HFF-Myc (cell line): ENCODE data around the gene NEDD4L.

Experiments
- DNase-seq: peaks from one replicate; pipeline ENCODE4 v3.0.0-alpha.2; 2011; ENCODE audit warnings: low read depth; ENCODE audit errors: extremely low read depth
- H3K4me3 ChIP-seq: replicated peaks from 2 replicates; pipeline ENCODE4 v1.5.1; 2011; ENCODE audit warnings: low read depth, mild to moderate bottlenecking, control low read depth, low read length
- CTCF ChIP-seq: IDR thresholded peaks from 2 replicates; pipeline ENCODE4 v1.5.1; 2012; ENCODE audit warnings: mild to moderate bottlenecking, low read depth, low read length, control low read depth; ENCODE audit errors: missing control alignments

NEDD4L gene

DNA sequence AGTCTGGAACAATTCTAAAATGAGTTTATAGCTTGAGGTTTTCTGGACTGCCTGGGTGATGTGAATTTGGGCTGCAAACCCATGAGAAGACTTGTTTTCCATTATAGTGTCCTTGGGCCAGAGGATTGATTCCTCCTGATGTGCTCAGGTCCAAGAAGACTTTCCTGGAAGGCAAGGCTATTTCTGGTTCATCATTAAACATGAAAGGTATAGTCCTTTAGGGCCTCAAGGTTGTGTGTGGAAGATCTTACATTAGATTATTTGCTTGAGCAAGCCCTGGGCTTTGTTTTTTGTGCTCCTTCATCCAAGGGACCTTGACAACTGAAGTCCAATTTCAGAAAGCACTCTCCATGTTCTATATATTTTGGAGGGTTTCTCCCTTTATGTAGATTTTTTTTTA, 26.8 kb upstream of the NEDD4L start:
- DNase-seq, result no peak
- no peak overlapping the region for H3K4me3 ChIP-seq
- TF ChIP-seq CTCF, result no peak

DNA sequence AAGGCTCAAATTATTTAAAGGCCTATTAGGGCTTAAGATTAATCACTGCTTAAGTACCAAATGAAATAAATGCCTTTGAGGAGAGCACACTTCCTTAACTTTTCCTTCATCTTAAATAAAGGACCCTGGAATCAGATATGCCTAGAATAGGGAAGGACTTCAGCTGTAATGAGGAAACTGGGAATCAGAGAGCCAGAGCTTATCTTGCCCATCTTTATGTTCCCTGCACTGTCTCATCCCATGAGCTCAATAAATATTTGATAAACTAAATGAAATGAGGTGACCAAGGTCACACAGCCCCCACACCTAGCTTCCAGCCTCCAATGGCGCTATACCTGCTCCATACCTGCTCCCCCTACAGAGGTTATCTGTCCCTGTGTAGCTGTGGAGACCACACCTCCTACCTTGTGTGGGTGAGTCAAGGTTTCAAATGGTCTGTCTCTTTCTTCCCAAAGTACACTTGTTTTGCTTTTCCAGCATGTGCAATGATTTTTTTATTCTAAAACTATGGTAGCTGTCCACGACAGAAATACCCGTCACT, 23.4 kb upstream of the NEDD4L start:
- DNase-seq, result no peak
- no peak for TF ChIP-seq CTCF
- H3K4me3 ChIP-seq, result no peak overlapping the region

DNA sequence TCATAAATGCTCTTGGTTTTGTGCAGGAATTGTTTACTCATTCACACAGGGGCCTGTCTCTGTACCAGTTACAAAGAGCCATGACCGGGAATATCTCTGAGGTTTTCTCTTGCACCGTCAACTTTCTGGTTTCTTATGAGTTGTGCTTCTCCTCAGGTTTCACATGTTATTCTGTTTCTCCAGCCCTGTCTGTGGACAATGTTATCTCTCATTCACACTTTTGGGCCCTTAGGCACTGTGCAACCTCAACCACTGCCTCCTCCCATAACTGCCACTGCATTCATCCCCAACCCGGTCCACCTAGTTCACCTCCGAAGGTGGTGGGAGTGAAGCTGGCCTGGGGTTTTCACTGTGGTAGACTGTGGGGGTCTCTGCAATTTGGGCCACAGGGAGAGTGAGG, 22.5 kb upstream of the NEDD4L start:
- TF ChIP-seq CTCF, result no peak
- H3K4me3 ChIP-seq, result no peak overlapping the region
- no peak for DNase-seq

- no peak overlapping the region for H3K4me3 ChIP-seq
- no peak for TF ChIP-seq CTCF
- DNase-seq, result no peak
Measured at GRCh38 chr18:58023108-58023507, 20.9 kb upstream of the NEDD4L start.

- no peak overlapping the region for H3K4me3 ChIP-seq
- TF ChIP-seq CTCF, result no peak
- DNase-seq, result no peak
Measured at GRCh38 chr18:58024139-58024538, 19.9 kb upstream of the NEDD4L start.

DNA sequence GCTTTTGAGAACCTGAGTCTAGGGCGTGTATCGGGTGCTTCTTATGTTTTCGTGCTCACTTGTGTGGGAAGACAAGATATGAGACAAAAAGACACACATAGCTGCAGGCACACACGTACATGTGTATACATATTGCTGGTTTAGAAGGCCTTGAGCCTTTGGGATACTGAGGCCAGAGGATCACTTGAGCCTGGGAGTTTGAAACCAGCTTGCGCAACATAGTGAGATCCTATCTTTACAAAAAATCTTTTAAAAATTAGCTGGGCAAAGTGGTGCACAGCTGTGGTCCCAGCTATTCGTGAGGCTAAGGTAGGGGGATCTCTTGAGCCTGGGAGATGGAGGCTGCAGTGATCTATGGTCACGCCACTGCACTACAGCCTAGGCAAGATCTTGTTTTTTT, 18.8 kb upstream of the NEDD4L start:
- no peak for TF ChIP-seq CTCF
- no peak for DNase-seq
- no peak overlapping the region for H3K4me3 ChIP-seq

DNA sequence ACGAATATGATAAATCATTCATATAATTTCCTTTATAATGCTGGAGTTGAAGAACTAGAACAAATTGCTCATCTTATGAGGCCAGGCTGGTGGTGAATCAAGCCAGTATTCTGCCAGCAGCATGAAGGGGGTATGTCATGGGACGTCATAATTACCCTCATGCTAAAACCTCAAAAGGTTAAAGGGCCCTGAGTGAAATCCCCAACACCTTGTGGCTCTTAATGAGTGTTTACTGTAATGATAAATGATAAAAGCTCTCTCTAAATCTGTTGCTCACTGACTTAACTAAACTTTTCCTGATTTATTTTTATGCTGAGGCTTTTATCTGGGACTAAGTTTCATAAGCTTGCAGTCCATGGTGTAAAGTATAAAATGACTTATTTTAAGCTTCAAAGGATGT, 18.3 kb upstream of the NEDD4L start:
- no peak for DNase-seq
- no peak overlapping the region for H3K4me3 ChIP-seq
- no peak for TF ChIP-seq CTCF
